ENCODE results near the gene TJP1. TPM values are rescaled to one million over a fixed set of nuclear protein-coding genes. Genes with fewer than 3 reads are reported as not detected.

TJP1 gene
- total RNA-seq, 1 donor from 2014 or later: 0.44 TPM

DNA sequence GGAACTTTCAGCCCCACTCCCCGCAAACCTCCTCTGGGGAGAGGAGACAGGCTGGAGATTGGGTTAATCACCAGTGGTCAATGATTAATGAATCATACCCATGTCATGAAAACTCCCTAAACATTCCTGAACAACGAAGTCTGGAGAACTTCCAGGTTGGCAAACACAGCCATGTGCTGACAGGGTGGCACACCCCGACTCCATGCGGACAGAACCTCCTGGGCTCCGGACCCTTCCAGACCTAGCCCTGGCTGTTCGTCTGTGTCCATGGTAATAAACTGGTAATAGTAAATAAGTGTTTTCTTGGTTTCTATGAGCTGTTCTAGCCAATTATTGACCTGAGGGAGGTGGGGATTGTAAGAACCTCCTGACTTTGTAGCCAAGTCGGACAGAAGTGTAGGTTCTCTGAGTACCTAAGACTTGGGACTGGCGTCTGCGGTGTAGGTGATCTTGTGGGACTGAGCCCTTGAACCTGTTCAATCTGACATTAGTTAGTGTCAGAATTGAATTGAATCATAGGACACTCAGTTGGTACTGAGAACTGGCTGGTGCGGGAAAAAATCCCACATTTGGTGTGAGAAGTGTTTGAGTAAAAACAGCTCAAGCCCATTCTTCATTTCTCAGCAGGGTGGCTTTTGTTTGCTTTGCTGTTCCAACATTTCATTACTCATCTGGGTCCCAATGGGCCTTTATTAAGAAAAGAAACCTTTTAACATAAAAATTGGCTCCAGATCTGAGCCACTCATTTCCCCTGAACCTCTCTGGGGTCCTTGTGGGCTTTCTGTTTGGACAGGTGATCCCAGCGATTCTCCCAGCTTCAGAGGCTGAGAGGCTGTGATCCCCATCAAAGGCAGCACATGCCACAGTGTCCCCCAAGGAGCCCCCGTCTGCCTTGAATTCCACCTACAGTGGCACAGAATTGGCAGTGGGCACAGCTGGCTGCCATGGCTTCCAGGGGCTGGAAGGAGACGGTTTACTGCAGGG, 151.0 kb downstream of the TJP1 start:
- intact Hi-C loops (cut with micrococcal nuclease): no loop called here
- H3K9me3 Mint-ChIP-seq: no peaks in the 10 kb centered on the region
- no peak for ATAC-seq (ENCODE audit: low read depth)
- H3K4me3 Mint-ChIP-seq: no peak overlapping the region
- POLR2A ChIA-PET: no interaction called here
- no peak overlapping the region for H3K27ac Mint-ChIP-seq
- CTCF ChIA-PET: no interaction called here
- TF ChIP-seq, protein P1, sequence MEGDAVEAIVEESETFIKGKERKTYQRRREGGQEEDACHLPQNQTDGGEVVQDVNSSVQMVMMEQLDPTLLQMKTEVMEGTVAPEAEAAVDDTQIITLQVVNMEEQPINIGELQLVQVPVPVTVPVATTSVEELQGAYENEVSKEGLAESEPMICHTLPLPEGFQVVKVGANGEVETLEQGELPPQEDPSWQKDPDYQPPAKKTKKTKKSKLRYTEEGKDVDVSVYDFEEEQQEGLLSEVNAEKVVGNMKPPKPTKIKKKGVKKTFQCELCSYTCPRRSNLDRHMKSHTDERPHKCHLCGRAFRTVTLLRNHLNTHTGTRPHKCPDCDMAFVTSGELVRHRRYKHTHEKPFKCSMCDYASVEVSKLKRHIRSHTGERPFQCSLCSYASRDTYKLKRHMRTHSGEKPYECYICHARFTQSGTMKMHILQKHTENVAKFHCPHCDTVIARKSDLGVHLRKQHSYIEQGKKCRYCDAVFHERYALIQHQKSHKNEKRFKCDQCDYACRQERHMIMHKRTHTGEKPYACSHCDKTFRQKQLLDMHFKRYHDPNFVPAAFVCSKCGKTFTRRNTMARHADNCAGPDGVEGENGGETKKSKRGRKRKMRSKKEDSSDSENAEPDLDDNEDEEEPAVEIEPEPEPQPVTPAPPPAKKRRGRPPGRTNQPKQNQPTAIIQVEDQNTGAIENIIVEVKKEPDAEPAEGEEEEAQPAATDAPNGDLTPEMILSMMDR (IDR thresholded peaks at IDR 0.05): no peak
- no peaks in the 10 kb centered on the region for H3K36me3 Mint-ChIP-seq (ENCODE audit: low read depth)
- DNase-seq: no peak
- no peaks in the 10 kb centered on the region for H3K4me1 Mint-ChIP-seq
- H3K27me3 Mint-ChIP-seq: peaks cover 22% of the 10 kb centered on the region

DNA sequence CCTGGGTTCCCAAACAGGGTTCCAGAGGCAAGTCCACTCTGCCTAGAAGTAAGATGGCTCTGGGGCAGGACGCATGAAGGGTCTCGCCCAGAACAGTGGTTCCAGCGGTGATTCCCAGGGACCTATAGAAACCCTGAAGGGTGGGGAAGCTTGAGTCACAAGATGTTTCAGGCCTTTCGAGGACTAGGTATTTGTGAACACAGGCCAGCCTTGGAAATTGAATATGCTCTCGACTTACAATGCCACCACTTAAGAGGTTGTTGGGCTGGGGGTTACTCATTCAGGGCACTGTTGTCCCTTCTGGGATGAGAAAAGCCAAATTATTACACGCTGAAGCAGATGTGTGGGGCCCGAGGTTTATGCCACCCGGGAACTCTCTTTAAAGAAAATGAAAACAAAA, 152.0 kb downstream of the TJP1 start:
- intact Hi-C loops (cut with micrococcal nuclease): no loop called here
- no peak for ATAC-seq (ENCODE audit: low read depth)
- Mint-ChIP-seq H3K9me3 (no peaks in the 10 kb centered on the region), H3K27me3 (peaks cover 23% of the 10 kb centered on the region), H3K4me3 (no peak overlapping the region), H3K36me3 (ENCODE audit: low read depth) (no peaks in the 10 kb centered on the region), H3K27ac (no peak overlapping the region), H3K4me1 (no peaks in the 10 kb centered on the region)
- TF ChIP-seq, protein P1 (IDR thresholded peaks at IDR 0.05): no peak
- ChIA-PET CTCF (no interaction called here), POLR2A (no interaction called here)
- no peak for DNase-seq

DNA sequence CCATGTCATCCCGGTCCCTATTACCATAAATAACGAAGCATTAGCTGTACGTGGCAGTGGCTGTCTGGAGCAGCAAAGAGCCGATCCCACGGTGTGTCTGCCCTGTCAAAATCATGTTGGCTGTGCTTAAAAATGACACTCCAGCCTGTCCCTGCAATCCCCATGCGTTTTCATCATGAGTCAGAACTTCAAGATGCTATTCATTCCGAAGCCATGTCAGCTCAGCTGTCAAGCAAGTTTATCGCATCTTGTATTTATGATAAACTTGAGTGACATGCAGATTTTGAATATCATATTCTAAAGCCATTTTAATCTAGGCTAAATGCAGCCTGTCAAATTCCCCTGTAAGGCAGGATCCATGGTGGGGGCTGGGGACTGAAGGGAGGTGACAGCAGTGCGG, 152.4 kb downstream of the TJP1 start:
- intact Hi-C loops (cut with micrococcal nuclease): no loop called here
- H3K4me3 Mint-ChIP-seq: no peak overlapping the region
- H3K27me3 Mint-ChIP-seq: peaks cover 23% of the 10 kb centered on the region
- H3K9me3 Mint-ChIP-seq: no peaks in the 10 kb centered on the region
- no peaks in the 10 kb centered on the region for H3K4me1 Mint-ChIP-seq
- ChIA-PET CTCF (no interaction called here), POLR2A (no interaction called here)
- H3K27ac Mint-ChIP-seq: no peak overlapping the region
- ATAC-seq (ENCODE audit: low read depth) (no peak), DNase-seq (no peak)
- TF ChIP-seq, protein P1 (IDR thresholded peaks at IDR 0.05): no peak
- no peaks in the 10 kb centered on the region for H3K36me3 Mint-ChIP-seq (ENCODE audit: low read depth)

DNA sequence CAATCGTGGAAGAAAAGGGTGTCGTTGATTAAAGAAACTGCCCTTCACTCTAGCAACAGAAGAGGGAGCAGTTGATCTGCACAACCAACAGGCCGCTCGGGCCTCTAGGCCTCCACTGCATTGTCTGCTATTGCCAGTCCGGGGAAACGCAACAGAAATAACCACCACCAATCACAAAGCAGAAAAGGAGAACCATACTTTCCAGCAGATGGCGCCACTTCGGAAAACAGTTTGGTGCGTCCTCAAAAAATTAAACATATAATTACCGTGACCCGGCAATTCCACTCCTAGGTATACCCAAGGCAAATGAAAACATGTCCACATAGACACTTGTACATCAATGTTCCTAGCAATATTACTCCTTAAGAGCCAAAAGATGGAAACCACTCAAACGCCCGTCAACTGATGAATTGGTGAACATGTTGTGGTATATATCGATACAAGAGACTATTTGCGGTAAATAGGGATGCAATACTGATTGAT, 154.1 kb downstream of the TJP1 start:
- no peak for DNase-seq
- POLR2A ChIA-PET: no interaction called here
- Mint-ChIP-seq H3K36me3 (ENCODE audit: low read depth) (no peaks in the 10 kb centered on the region), H3K27ac (no peak overlapping the region), H3K4me3 (no peak overlapping the region), H3K4me1 (no peaks in the 10 kb centered on the region), H3K27me3 (peaks cover 12% of the 10 kb centered on the region), H3K9me3 (no peaks in the 10 kb centered on the region)
- TF ChIP-seq, protein P1 (IDR thresholded peaks at IDR 0.05): no peak
- ATAC-seq (ENCODE audit: low read depth): no peak
- intact Hi-C loops (cut with micrococcal nuclease): no loop called here
- CTCF ChIA-PET: no interaction called here

DNA sequence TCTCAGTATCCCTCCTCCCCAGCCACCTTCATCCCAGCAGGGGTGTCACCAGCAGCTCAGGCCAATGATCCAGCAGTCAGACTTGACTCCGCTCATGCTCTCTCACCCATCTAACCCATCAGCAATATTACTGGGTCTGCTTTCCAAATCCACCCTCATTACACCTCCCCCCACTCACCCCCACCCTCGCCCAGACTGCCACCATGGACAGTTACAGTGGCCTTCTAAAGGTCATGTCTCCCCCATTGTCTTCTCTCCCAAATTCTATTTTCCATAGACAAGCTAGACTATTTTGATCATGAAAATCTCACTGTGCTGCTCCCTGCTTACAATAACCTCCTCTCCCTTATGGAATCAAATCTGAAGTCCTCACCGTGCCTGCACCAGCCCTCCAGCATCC, 156.0 kb downstream of the TJP1 start:
- ChIA-PET POLR2A (no interaction called here), CTCF (no interaction called here)
- Mint-ChIP-seq H3K36me3 (ENCODE audit: low read depth) (no peaks in the 10 kb centered on the region), H3K27me3 (peaks cover 6% of the 10 kb centered on the region), H3K4me1 (no peaks in the 10 kb centered on the region), H3K9me3 (no peaks in the 10 kb centered on the region), H3K27ac (no peak overlapping the region), H3K4me3 (no peak overlapping the region)
- DNase-seq (no peak), ATAC-seq (ENCODE audit: low read depth) (no peak)
- TF ChIP-seq, protein P1 (IDR thresholded peaks at IDR 0.05): no peak
- intact Hi-C loops (cut with micrococcal nuclease): no loop called here

Measured in activated B cell treated with CpG ODN at 0.5 μM for 24 hours (primary cell).